ENCODE measurements around the gene SPDYE6.
A peak's percentile ranks its signal among the peaks of the same experiment; 100 is the strongest.
"Not testable (repeated sequence)": the region's sequence is repeated elsewhere in the genome, so short reads cannot be mapped to it uniquely, and the experiment has no call there.

Gene SPDYE6

GRCh38 chr7:102389810-102390209 is 33.6 kb upstream of the SPDYE6 start:
- no peak overlapping the region for H3K4me3 ChIP-seq (ENCODE audit: low read depth, low read length)
- no peak for TF ChIP-seq CTCF (IDR thresholded peaks at IDR 0.05; ENCODE audit: low read depth, low read length)
- no peak for TF ChIP-seq MYC (IDR thresholded peaks at IDR 0.05; ENCODE audit: low read depth, low read length)
- no peak for TF ChIP-seq POLR2A (IDR thresholded peaks at IDR 0.05; ENCODE audit: extremely low read depth, insufficient read length)
- TF ChIP-seq MAX (IDR thresholded peaks at IDR 0.05; ENCODE audit: low read depth, low read length) = no peak
- DNase-seq (ENCODE audit: low read depth) = no peak

GRCh38 chr7:102387064-102387463 is 30.8 kb upstream of the SPDYE6 start:
- no peak for TF ChIP-seq MYC (IDR thresholded peaks at IDR 0.05; ENCODE audit: low read depth, low read length)
- no peak for TF ChIP-seq MAX (IDR thresholded peaks at IDR 0.05; ENCODE audit: low read depth, low read length)
- TF ChIP-seq CTCF (IDR thresholded peaks at IDR 0.05; ENCODE audit: low read depth, low read length) = no peak
- DNase-seq (ENCODE audit: low read depth) = no peak
- no peak overlapping the region for H3K4me3 ChIP-seq (ENCODE audit: low read depth, low read length)

GRCh38 chr7:102381696-102382425 is 25.6 kb upstream of the SPDYE6 start:
- not testable (repeated sequence) for H3K4me3 ChIP-seq (ENCODE audit: low read depth, low read length); DNase-seq (ENCODE audit: low read depth)

GRCh38 chr7:102380837-102381236 is 24.6 kb upstream of the SPDYE6 start:
- DNase-seq (ENCODE audit: low read depth); H3K4me3 ChIP-seq (ENCODE audit: low read depth, low read length): not testable (repeated sequence)

GRCh38 chr7:102376964-102377466 is 20.8 kb upstream of the SPDYE6 start:
- TF ChIP-seq MAX (IDR thresholded peaks at IDR 0.05; ENCODE audit: low read depth, low read length) = no peak
- TF ChIP-seq MYC (IDR thresholded peaks at IDR 0.05; ENCODE audit: low read depth, low read length) = no peak
- TF ChIP-seq CTCF (IDR thresholded peaks at IDR 0.05; ENCODE audit: low read depth, low read length) = no peak
- no peak for TF ChIP-seq POLR2A (IDR thresholded peaks at IDR 0.05; ENCODE audit: extremely low read depth, insufficient read length)
- no peak overlapping the region for H3K4me3 ChIP-seq (ENCODE audit: low read depth, low read length)
- no peak for DNase-seq (ENCODE audit: low read depth)

GRCh38 chr7:102372796-102373195 is 16.6 kb upstream of the SPDYE6 start:
- DNase-seq (ENCODE audit: low read depth); H3K4me3 ChIP-seq (ENCODE audit: low read depth, low read length): not testable (repeated sequence)

- H3K4me3 ChIP-seq (ENCODE audit: low read depth, low read length); DNase-seq (ENCODE audit: low read depth): not testable (repeated sequence)
Observed at GRCh38 chr7:102370038-102370437, 13.8 kb upstream of the SPDYE6 start.

GRCh38 chr7:102365390-102365789 is 9.1 kb upstream of the SPDYE6 start:
- not testable (repeated sequence) for H3K4me3 ChIP-seq (ENCODE audit: low read depth, low read length); DNase-seq (ENCODE audit: low read depth)

- DNase-seq (ENCODE audit: low read depth) = peak; percentile 44
- H3K4me3 ChIP-seq (ENCODE audit: low read depth, low read length) = peak overlapping the region; percentile 69
Observed at GRCh38 chr7:102364394-102364886, 8.2 kb upstream of the SPDYE6 start.
